Nephron progenitor cell (in vitro differentiated cells): ENCODE measurements around the gene SLC12A3.
"Not testable (repeated sequence)": the region's sequence is repeated elsewhere in the genome, so short reads cannot be mapped to it uniquely, and the experiment has no call there.

Experiments used
- DNase-seq: peaks from one replicate; pipeline ENCODE4 v3.0.0; 2021
- H3K27ac Mint-ChIP-seq: 2 replicates; pipeline ENCODE4 v1.8.0; 2021; ENCODE audit warnings: mild to moderate bottlenecking, moderate library complexity, mixed read lengths
- H3K27me3 Mint-ChIP-seq: 2 replicates; pipeline ENCODE4 v1.8.0; 2021; ENCODE audit warnings: mild to moderate bottlenecking, low read depth, mixed read lengths; ENCODE audit not compliant: poor library complexity
- H3K36me3 Mint-ChIP-seq: 2 replicates; pipeline ENCODE4 v1.8.0; 2021; ENCODE audit warnings: low read depth, mixed read lengths
- H3K4me1 Mint-ChIP-seq: 2 replicates; pipeline ENCODE4 v1.8.0; 2021; ENCODE audit warnings: mixed read lengths
- H3K4me3 Mint-ChIP-seq: 2 replicates; pipeline ENCODE4 v1.8.0; 2021; ENCODE audit warnings: mild to moderate bottlenecking, moderate library complexity, mixed read lengths
- H3K9me3 Mint-ChIP-seq: 2 replicates; pipeline ENCODE4 v1.8.0; 2021; ENCODE audit warnings: mild to moderate bottlenecking, moderate library complexity, mixed read lengths
- TF ChIP-seq, protein P1 (sequence below): fragments of 200-600 bp; sonication (generic); IDR thresholded peaks from 2 replicates; pipeline ENCODE4 v1.5.0; 2021; ENCODE audit warnings: antibody characterized with exemption

SLC12A3 gene

GRCh38 chr16:56868175-56868574 lies 3.2 kb downstream of the SLC12A3 start:
- Mint-ChIP-seq H3K27me3 (peaks cover 5% of the 10 kb centered on the region), H3K4me1 (peaks cover 26% of the 10 kb centered on the region), H3K36me3 (no peaks in the 10 kb centered on the region), H3K4me3 (no peak overlapping the region), H3K27ac (no peak overlapping the region), H3K9me3 (no peaks in the 10 kb centered on the region)
- DNase-seq, result no peak
- TF ChIP-seq, protein P1, sequence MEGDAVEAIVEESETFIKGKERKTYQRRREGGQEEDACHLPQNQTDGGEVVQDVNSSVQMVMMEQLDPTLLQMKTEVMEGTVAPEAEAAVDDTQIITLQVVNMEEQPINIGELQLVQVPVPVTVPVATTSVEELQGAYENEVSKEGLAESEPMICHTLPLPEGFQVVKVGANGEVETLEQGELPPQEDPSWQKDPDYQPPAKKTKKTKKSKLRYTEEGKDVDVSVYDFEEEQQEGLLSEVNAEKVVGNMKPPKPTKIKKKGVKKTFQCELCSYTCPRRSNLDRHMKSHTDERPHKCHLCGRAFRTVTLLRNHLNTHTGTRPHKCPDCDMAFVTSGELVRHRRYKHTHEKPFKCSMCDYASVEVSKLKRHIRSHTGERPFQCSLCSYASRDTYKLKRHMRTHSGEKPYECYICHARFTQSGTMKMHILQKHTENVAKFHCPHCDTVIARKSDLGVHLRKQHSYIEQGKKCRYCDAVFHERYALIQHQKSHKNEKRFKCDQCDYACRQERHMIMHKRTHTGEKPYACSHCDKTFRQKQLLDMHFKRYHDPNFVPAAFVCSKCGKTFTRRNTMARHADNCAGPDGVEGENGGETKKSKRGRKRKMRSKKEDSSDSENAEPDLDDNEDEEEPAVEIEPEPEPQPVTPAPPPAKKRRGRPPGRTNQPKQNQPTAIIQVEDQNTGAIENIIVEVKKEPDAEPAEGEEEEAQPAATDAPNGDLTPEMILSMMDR, result no peak

DNA sequence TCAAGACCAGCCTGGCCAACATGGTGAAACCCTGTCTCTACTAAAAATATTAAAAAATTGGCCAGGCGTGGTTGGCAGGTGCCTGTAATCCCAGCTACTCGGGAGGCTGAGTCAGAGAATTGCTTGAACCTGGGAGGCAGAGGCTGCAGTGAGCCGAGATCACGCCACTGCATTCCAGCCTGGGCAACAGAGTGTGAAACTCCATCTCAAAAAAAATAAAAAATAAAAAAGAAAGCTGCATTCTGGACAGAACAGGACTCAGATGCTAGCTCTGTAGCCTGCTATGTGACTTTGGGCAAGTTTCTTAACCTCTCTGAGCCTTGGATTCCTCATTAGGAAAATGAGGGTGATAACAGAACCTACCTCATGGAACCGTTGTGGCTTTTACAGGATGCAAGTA lies 3.8 kb downstream of the SLC12A3 start:
- DNase-seq, H3K9me3 Mint-ChIP-seq, H3K4me3 Mint-ChIP-seq, H3K36me3 Mint-ChIP-seq, H3K27ac Mint-ChIP-seq, H3K27me3 Mint-ChIP-seq: not testable (repeated sequence)
- peaks cover 25% of the 10 kb centered on the region for H3K4me1 Mint-ChIP-seq

GRCh38 chr16:56869513-56870275 lies 4.7 kb downstream of the SLC12A3 start:
- Mint-ChIP-seq H3K27me3 (peaks cover 6% of the 10 kb centered on the region), H3K4me1 (peaks cover 21% of the 10 kb centered on the region), H3K4me3 (no peak overlapping the region), H3K27ac (no peak overlapping the region), H3K36me3 (no peaks in the 10 kb centered on the region), H3K9me3 (no peaks in the 10 kb centered on the region)
- no peak for DNase-seq
- TF ChIP-seq, protein P1, result no peak

DNA sequence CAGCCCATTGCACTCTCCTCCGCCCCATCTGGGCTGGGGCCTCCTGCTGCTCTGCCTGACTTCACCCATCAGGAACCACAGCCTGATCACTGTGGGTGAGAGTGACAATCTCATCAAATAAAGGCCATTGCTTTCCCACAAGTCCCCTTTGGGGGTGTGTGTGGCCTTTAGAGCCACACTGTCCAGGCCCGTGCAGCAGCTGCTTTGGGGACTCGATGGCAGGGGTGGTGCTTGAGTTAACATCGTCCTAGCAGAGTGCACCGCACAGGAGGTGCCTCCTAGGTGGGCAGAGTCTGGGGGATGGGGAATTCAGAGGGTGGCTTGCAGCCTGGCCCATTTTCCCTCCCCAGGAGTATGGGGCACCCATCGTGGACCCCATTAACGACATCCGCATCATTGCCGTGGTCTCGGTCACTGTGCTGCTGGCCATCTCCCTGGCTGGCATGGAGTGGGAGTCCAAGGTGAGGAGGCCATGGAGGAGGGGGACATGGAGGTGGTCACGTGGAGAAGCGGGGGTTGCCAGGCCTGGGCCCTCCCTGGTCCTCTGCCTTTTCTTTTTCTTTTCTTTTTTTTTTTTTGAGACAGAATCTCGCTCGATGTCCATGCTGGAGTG lies 5.4 kb downstream of the SLC12A3 start:
- no peak for DNase-seq

GRCh38 chr16:56871172-56871593 lies 6.2 kb downstream of the SLC12A3 start:
- TF ChIP-seq, protein P1, result no peak
- no peak for DNase-seq
- H3K4me1 Mint-ChIP-seq, result peaks cover 15% of the 10 kb centered on the region
- H3K4me3 Mint-ChIP-seq, result no peak overlapping the region
- peaks cover 5% of the 10 kb centered on the region for H3K27me3 Mint-ChIP-seq
- H3K27ac Mint-ChIP-seq, result peak overlapping the region; percentile 87
- H3K9me3 Mint-ChIP-seq, result no peaks in the 10 kb centered on the region
- no peaks in the 10 kb centered on the region for H3K36me3 Mint-ChIP-seq

More for the DNA sequence above, 5.4 kb downstream of the SLC12A3 start:
- no peak overlapping the region for H3K27ac Mint-ChIP-seq
- no peaks in the 10 kb centered on the region for H3K9me3 Mint-ChIP-seq
- H3K4me1 Mint-ChIP-seq, result peaks cover 15% of the 10 kb centered on the region
- H3K36me3 Mint-ChIP-seq, result no peaks in the 10 kb centered on the region
- TF ChIP-seq, protein P1, result no peak
- peaks cover 5% of the 10 kb centered on the region for H3K27me3 Mint-ChIP-seq
- no peak overlapping the region for H3K4me3 Mint-ChIP-seq

GRCh38 chr16:56872863-56873391 lies 7.9 kb downstream of the SLC12A3 start:
- H3K27me3 Mint-ChIP-seq, result peaks cover 5% of the 10 kb centered on the region
- no peak overlapping the region for H3K4me3 Mint-ChIP-seq
- DNase-seq, result no peak
- no peaks in the 10 kb centered on the region for H3K9me3 Mint-ChIP-seq
- H3K36me3 Mint-ChIP-seq, result no peaks in the 10 kb centered on the region
- TF ChIP-seq, protein P1, result no peak
- peaks cover 8% of the 10 kb centered on the region for H3K4me1 Mint-ChIP-seq
- H3K27ac Mint-ChIP-seq, result no peak overlapping the region
